ENCODE data around the gene ABCF1.

The ABCF1 gene

GRCh38 chr6:30554404-30554803 is 16.8 kb upstream of the ABCF1 start:
- no peak for TF ChIP-seq TEAD4 (IDR thresholded peaks at IDR 0.05)
- TF ChIP-seq NFIC (IDR thresholded peaks at IDR 0.05): no peak
- no peak for TF ChIP-seq FOXM1 (IDR thresholded peaks at IDR 0.05; ENCODE audit: borderline replicate concordance, low read depth)
- TF ChIP-seq USF1 (IDR thresholded peaks at IDR 0.05): no peak
- TF ChIP-seq ZBTB7A (IDR thresholded peaks at IDR 0.05; ENCODE audit: low read depth): no peak
- no peak for TF ChIP-seq MAX (IDR thresholded peaks at IDR 0.05)
- TF ChIP-seq CREB1 (IDR thresholded peaks at IDR 0.05; ENCODE audit: low read depth): no peak
- TF ChIP-seq RAD21 (IDR thresholded peaks at IDR 0.05; ENCODE audit: low read depth): no peak
- no peak for TF ChIP-seq CEBPB (IDR thresholded peaks at IDR 0.05)
- no peak for TF ChIP-seq TCF12 (IDR thresholded peaks at IDR 0.05; ENCODE audit: low read depth)

- TF ChIP-seq YY1 (IDR thresholded peaks at IDR 0.05; ENCODE audit: low read depth): no peak
- TF ChIP-seq EP300 (IDR thresholded peaks at IDR 0.05; ENCODE audit: borderline replicate concordance): no peak
- TF ChIP-seq NFIC (IDR thresholded peaks at IDR 0.05): peak; percentile 14; the same call in 1 of the 2 replicates
- no peak for TF ChIP-seq CEBPB (IDR thresholded peaks at IDR 0.05)
- peak; percentile 3; the same call in 1 of the 2 replicates for TF ChIP-seq ZBTB7A (IDR thresholded peaks at IDR 0.05; ENCODE audit: low read depth)
- TF ChIP-seq EGR1 (IDR thresholded peaks at IDR 0.05): no peak
- no peak for TF ChIP-seq CREB1 (IDR thresholded peaks at IDR 0.05; ENCODE audit: low read depth)
- TF ChIP-seq MAX (IDR thresholded peaks at IDR 0.05): no peak
Observed at GRCh38 chr6:30554962-30555815, 16.1 kb upstream of the ABCF1 start.

- TF ChIP-seq ZBTB7A (IDR thresholded peaks at IDR 0.05; ENCODE audit: low read depth): peak; percentile 21
- TF ChIP-seq CEBPB (IDR thresholded peaks at IDR 0.05): no peak
Observed at GRCh38 chr6:30555816-30556065, 15.5 kb upstream of the ABCF1 start.

GRCh38 chr6:30556066-30556905 is 15.0 kb upstream of the ABCF1 start, which contains the start of gene GNL1:
Gene GNL1, minus strand, starts transcription at chr6:30556489. Its CDS starts 286 bp downstream, at chr6:30556203.
- no peak for TF ChIP-seq REST (IDR thresholded peaks at IDR 0.05; ENCODE audit: low read depth)
- TF ChIP-seq CEBPB (IDR thresholded peaks at IDR 0.05): no peak
- TF ChIP-seq CREB1 (IDR thresholded peaks at IDR 0.05; ENCODE audit: low read depth): peak; percentile 82
- TF ChIP-seq NFIC (IDR thresholded peaks at IDR 0.05): 0 out of 2 replicates have a peak, but pooled peaks have one; percentile 6
- 0 out of 2 replicates have a peak, but pooled peaks have one; percentile 41 for TF ChIP-seq USF1 (IDR thresholded peaks at IDR 0.05)
- peak; percentile 60; the same call in 1 of the 2 replicates for TF ChIP-seq EP300 (IDR thresholded peaks at IDR 0.05; ENCODE audit: borderline replicate concordance)
- no peak for TF ChIP-seq YY1 (IDR thresholded peaks at IDR 0.05; ENCODE audit: low read depth)
- TF ChIP-seq ZBTB7A (IDR thresholded peaks at IDR 0.05; ENCODE audit: low read depth): peak; percentile 94
- peak; percentile 86 for TF ChIP-seq MAX (IDR thresholded peaks at IDR 0.05)
- TF ChIP-seq TAF1 (IDR thresholded peaks at IDR 0.05; ENCODE audit: low read depth): peak; percentile 25; the same call in 1 of the 2 replicates
- 0 out of 2 replicates have a peak, but pooled peaks have one; percentile 24 for TF ChIP-seq TEAD4 (IDR thresholded peaks at IDR 0.05)
- TF ChIP-seq RAD21 (IDR thresholded peaks at IDR 0.05; ENCODE audit: low read depth): no peak
- TF ChIP-seq TCF12 (IDR thresholded peaks at IDR 0.05; ENCODE audit: low read depth): no peak
- TF ChIP-seq FOXM1 (IDR thresholded peaks at IDR 0.05; ENCODE audit: borderline replicate concordance, low read depth): no peak
- TF ChIP-seq EGR1 (IDR thresholded peaks at IDR 0.05): peak; percentile 95

GRCh38 chr6:30556906-30557682 is 14.1 kb upstream of the ABCF1 start, which contains the start of gene PRR3:
Gene PRR3, plus strand, starts transcription at chr6:30557295. Its CDS starts 50 bp downstream, at chr6:30557345.
- TF ChIP-seq ZBTB7A (IDR thresholded peaks at IDR 0.05; ENCODE audit: low read depth): peak; percentile 96
- TF ChIP-seq USF1 (IDR thresholded peaks at IDR 0.05): peak; percentile 4; the same call in 1 of the 2 replicates
- peak; percentile 50; the same call in 1 of the 2 replicates for TF ChIP-seq TCF12 (IDR thresholded peaks at IDR 0.05; ENCODE audit: low read depth)
- peak; percentile 88 for TF ChIP-seq CREB1 (IDR thresholded peaks at IDR 0.05; ENCODE audit: low read depth)
- peak; percentile 83 for TF ChIP-seq YY1 (IDR thresholded peaks at IDR 0.05; ENCODE audit: low read depth)
- peak; percentile 97 for TF ChIP-seq MAX (IDR thresholded peaks at IDR 0.05)
- TF ChIP-seq TAF1 (IDR thresholded peaks at IDR 0.05; ENCODE audit: low read depth): peak; percentile 78
- no peak for TF ChIP-seq CEBPB (IDR thresholded peaks at IDR 0.05)
- TF ChIP-seq EGR1 (IDR thresholded peaks at IDR 0.05): no peak; the same call in 1 of the 2 replicates

All from Ishikawa (cell line).